ENCODE measurements around the gene VCY. TPM values are rescaled to one million over a fixed set of nuclear protein-coding genes. Genes with fewer than 3 reads are reported as not detected.
"Not testable (repeated sequence)": the region's sequence is repeated elsewhere in the genome, so short reads cannot be mapped to it uniquely, and the experiment has no call there.

VCY gene
- total RNA-seq (not detected), polyA plus RNA-seq (not detected)

- H3K4me3 ChIP-seq; intact Hi-C loops (cut with DNase I); H3K36me3 ChIP-seq; H3K27ac ChIP-seq; H3K27me3 ChIP-seq; H3K4me1 ChIP-seq; DNase-seq; H3K9me3 ChIP-seq: not testable (repeated sequence)
- no CpG with 5 or more reads among the region's 19 CpGs for WGBS, 2 donors
Measured at GRCh38 chrY:13986373-13986772, at the start of gene VCY. Gene VCY (minus strand): TSS chrY:13986473. CDS start chrY:13986440, 33 bp downstream.

- H3K4me3 ChIP-seq; H3K4me1 ChIP-seq; DNase-seq; intact Hi-C loops (cut with DNase I); H3K27ac ChIP-seq; H3K27me3 ChIP-seq; H3K36me3 ChIP-seq; H3K9me3 ChIP-seq: not testable (repeated sequence)
- WGBS, 2 donors: no CpG with 5 or more reads among the region's 2 CpGs
Measured at GRCh38 chrY:14030395-14030794, 44.1 kb upstream of the VCY start.

GRCh38 chrY:14011916-14012315 is 25.6 kb upstream of the VCY start:
- H3K9me3 ChIP-seq; H3K4me1 ChIP-seq; DNase-seq; H3K27me3 ChIP-seq; H3K27ac ChIP-seq; H3K36me3 ChIP-seq; intact Hi-C loops (cut with DNase I); H3K4me3 ChIP-seq: not testable (repeated sequence)
- WGBS, 2 donors: no CpG with 5 or more reads among the region's 2 CpGs

- H3K27me3 ChIP-seq; DNase-seq; H3K9me3 ChIP-seq; H3K4me1 ChIP-seq; H3K36me3 ChIP-seq; H3K27ac ChIP-seq; intact Hi-C loops (cut with DNase I); H3K4me3 ChIP-seq: not testable (repeated sequence)
- 86 to 93% methylated on average over 2 of the region's 2 CpGs for WGBS, 2 donors
Measured at GRCh38 chrY:13942406-13942805, 43.9 kb downstream of the VCY start.

Other genes starting within 250 kb of the VCY start
- gene VCY1B, start 69.8 kb upstream of the VCY start, total RNA-seq: not detected
- gene VCY1B, start 69.8 kb upstream of the VCY start, polyA plus RNA-seq: not detected

Measured in sigmoid colon (tissue), 7 donors.